ENCODE results near the gene FOXD3. TPM values are rescaled to one million over a fixed set of nuclear protein-coding genes. Genes with fewer than 3 reads are reported as not detected.

FOXD3 gene
- total and polyA plus RNA-seq, 2 experiments from 2014 or later, result 13.8 to 49.0 TPM

- TF ChIP-seq REST (IDR thresholded peaks at IDR 0.05; ENCODE audit: unreplicated experiment) (no peak), EZH2phosphoT487 (IDR thresholded peaks at IDR 0.05; ENCODE audit: unreplicated experiment) (no peak), POLR2AphosphoS5 (IDR thresholded peaks at IDR 0.05; ENCODE audit: low read depth) (no peak), CTCF (conservative IDR thresholded peaks at IDR 0.05; ENCODE audit: low read depth in 2 of 2) (no peak), CREB1 (CRISPR knock-in tag; IDR thresholded peaks at IDR 0.05; ENCODE audit: low read depth) (no peak), ZNF331 (CRISPR knock-in tag; IDR thresholded peaks at IDR 0.05; ENCODE audit: low read depth) (no peak), ZNF114 (CRISPR knock-in tag; IDR thresholded peaks at IDR 0.05) (no peak), NANOG (IDR thresholded peaks at IDR 0.05; ENCODE audit: borderline replicate concordance) (no peak), EZH2 (IDR thresholded peaks at IDR 0.05; ENCODE audit: low read depth, unreplicated experiment) (no peak), ETS1 (IDR thresholded peaks at IDR 0.05) (no peak), JUNB (IDR thresholded peaks at IDR 0.05; ENCODE audit: unreplicated experiment) (no peak)
Observed at GRCh38 chr1:63350320-63350719, 28.0 kb downstream of the FOXD3 start (continued).

GRCh38 chr1:63352736-63353135 lies 30.4 kb downstream of the FOXD3 start:
- Mint-ChIP-seq H3K27me3 (ENCODE audit: insufficient read depth, low read depth, poor library complexity) (no peaks in the 10 kb centered on the region), H3K27ac (no peak overlapping the region), H3K9me3 (no peaks in the 10 kb centered on the region; the same call in 2 of the 3 replicates), H3K4me1 (peaks cover 5% of the 10 kb centered on the region; the same call in 2 of the 3 replicates), H3K36me3 (ENCODE audit: low read depth) (no peaks in the 10 kb centered on the region), H3K4me3 (no peak overlapping the region)
- H3K4me1 ChIP-seq (ENCODE audit: insufficient read depth), result no peaks in the 10 kb centered on the region
- H3F3A ChIP-seq (replicated peaks; ENCODE audit: low read depth), result no peaks in the 10 kb centered on the region
- no peak overlapping the region for H3K27ac ChIP-seq (ENCODE audit: low read depth)
- no peak overlapping the region for H3K4me3 ChIP-seq
- no peaks in the 10 kb centered on the region for H3K79me2 ChIP-seq (replicated peaks; ENCODE audit: insufficient read depth)
- H3K36me3 ChIP-seq (ENCODE audit: insufficient read depth), result 0 out of 2 replicates have a peak, but pooled peaks cover 3% of the 10 kb centered on the region
- H3K4me2 ChIP-seq, result no peak overlapping the region
- no peaks in the 10 kb centered on the region for H4K20me1 ChIP-seq (replicated peaks; ENCODE audit: insufficient read depth)
- DNase-seq (ENCODE audit: low spot score) (no peak), ATAC-seq (no peak)
- H3K27me3 ChIP-seq (ENCODE audit: insufficient read depth), result no peaks in the 10 kb centered on the region
- H2AFZ ChIP-seq, result no peak overlapping the region
- H3K9me2 ChIP-seq (ENCODE audit: insufficient read depth), result no peaks in the 10 kb centered on the region
- TF ChIP-seq EZH2 (IDR thresholded peaks at IDR 0.05; ENCODE audit: low read depth, unreplicated experiment), result no peak
- TF ChIP-seq CREB1 (CRISPR knock-in tag; IDR thresholded peaks at IDR 0.05; ENCODE audit: low read depth), result no peak
- no peak for TF ChIP-seq CTCF (conservative IDR thresholded peaks at IDR 0.05; ENCODE audit: low read depth in 2 of 2)
- TF ChIP-seq NANOG (IDR thresholded peaks at IDR 0.05; ENCODE audit: borderline replicate concordance), result no peak
- no peak for TF ChIP-seq ZNF331 (CRISPR knock-in tag; IDR thresholded peaks at IDR 0.05; ENCODE audit: low read depth)
- no peak for TF ChIP-seq STAT1 (IDR thresholded peaks at IDR 0.05; ENCODE audit: unreplicated experiment)
- no peak for TF ChIP-seq ETS1 (IDR thresholded peaks at IDR 0.05)
